ENCODE data around the gene SLC7A9.

DNA sequence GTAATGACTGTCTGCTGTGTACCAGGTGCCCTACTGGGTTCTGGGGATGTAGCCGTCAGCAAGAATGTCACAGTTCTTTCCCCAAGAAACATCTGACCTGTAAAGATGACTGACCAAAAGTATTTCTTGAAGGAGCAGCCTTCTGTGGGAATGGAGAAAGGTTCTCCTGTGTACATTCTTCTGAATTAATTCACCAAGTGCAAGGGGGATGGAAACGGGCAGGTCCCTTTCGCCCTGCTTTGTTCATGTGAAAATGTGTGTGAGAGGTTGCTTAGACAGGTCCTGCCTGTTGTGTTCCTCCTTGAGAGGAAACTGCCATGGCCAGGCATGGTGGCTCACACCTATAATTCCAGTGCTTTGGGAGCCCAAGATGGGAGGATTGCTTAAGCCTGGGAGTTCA, 57.0 kb downstream of the SLC7A9 start:
- TF ChIP-seq, protein P1, sequence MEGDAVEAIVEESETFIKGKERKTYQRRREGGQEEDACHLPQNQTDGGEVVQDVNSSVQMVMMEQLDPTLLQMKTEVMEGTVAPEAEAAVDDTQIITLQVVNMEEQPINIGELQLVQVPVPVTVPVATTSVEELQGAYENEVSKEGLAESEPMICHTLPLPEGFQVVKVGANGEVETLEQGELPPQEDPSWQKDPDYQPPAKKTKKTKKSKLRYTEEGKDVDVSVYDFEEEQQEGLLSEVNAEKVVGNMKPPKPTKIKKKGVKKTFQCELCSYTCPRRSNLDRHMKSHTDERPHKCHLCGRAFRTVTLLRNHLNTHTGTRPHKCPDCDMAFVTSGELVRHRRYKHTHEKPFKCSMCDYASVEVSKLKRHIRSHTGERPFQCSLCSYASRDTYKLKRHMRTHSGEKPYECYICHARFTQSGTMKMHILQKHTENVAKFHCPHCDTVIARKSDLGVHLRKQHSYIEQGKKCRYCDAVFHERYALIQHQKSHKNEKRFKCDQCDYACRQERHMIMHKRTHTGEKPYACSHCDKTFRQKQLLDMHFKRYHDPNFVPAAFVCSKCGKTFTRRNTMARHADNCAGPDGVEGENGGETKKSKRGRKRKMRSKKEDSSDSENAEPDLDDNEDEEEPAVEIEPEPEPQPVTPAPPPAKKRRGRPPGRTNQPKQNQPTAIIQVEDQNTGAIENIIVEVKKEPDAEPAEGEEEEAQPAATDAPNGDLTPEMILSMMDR (IDR thresholded peaks at IDR 0.05): no peak
- TF ChIP-seq POLR2A (IDR thresholded peaks at IDR 0.05): no peak
- no peak for TF ChIP-seq EP300 (IDR thresholded peaks at IDR 0.05)
- no peak for TF ChIP-seq POLR2AphosphoS5 (IDR thresholded peaks at IDR 0.05)

Measured in sigmoid colon (tissue), 4 donors.